B cell (primary cell): ENCODE measurements around the gene PRKACG. TPM values are rescaled to one million over a fixed set of nuclear protein-coding genes. Genes with fewer than 3 reads are reported as not detected.

Source experiments
- ATAC-seq: fragments of 200-7000 bp; cut with Tn5 transposase; one replicate; pipeline ENCODE4 v1.10.0; 2021; ENCODE audit warnings: low read depth, mild to moderate bottlenecking, moderate number of reproducible peaks, moderate library complexity
- CTCF ChIA-PET: fragments of 350-600 bp; sonication (Branson Sonifier 250); formaldehyde crosslinking; loops from one replicate; lab custom pipeline; 2021; ENCODE audit warnings: antibody characterized with exemption, inconsistent platforms; lab: Charles Lee
- POLR2A ChIA-PET: fragments of 350-600 bp; sonication (Branson Sonifier 250); formaldehyde crosslinking; loops from one replicate; lab custom pipeline; 2021; ENCODE audit warnings: antibody characterized with exemption; lab: Charles Lee
- DNase-seq: peaks from one replicate; pipeline ENCODE4 v3.0.0; 2013
- H2AFZ ChIP-seq: 2 replicates; pipeline ENCODE4 v1.6.1; 2012; ENCODE audit warnings: mild to moderate bottlenecking, low read depth, low read length; ENCODE audit not compliant: insufficient read depth, poor library complexity, severe bottlenecking
- H3K27ac ChIP-seq, 2 donors: 1 replicate in 1 of 2; 2 replicates in 1 of 2; pipeline ENCODE4 v1.5.1; 2012 to 2013; ENCODE audit warnings: low read length in 2 of 2, mild to moderate bottlenecking in 2 of 2, moderate library complexity in 1 of 2
- H3K27me3 ChIP-seq, 4 experiments: fragments of 200-600 bp in 1 of 4; sonication (generic) in 1 of 4; replicated peaks in 1 of 4; 1 replicate in 2 of 4; 2 replicates in 2 of 4; pipeline versions ENCODE4 v1.6.1 to v1.7.0; 2013 to 2016; ENCODE audit warnings: low read length in 3 of 4, mild to moderate bottlenecking in 2 of 4, mixed read lengths in 1 of 4, moderate library complexity in 1 of 4; ENCODE audit not compliant: insufficient read depth in 4 of 4, control insufficient read depth in 3 of 4; ENCODE audit errors: control extremely low read depth in 1 of 4
- H3K36me3 ChIP-seq, 2 experiments: replicated peaks in 1 of 2; 1 replicate in 1 of 2; 2 replicates in 1 of 2; pipeline versions ENCODE4 v1.6.1 to v1.7.1; 2013; ENCODE audit warnings: low read length in 1 of 2; ENCODE audit not compliant: insufficient read depth in 2 of 2, control insufficient read depth in 1 of 2; ENCODE audit errors: control extremely low read depth in 1 of 2, extremely low read depth in 1 of 2
- H3K4me1 ChIP-seq, 2 donors: fragments of 200-600 bp in 1 of 2; sonication (generic) in 1 of 2; 1 replicate in 1 of 2; 2 replicates in 1 of 2; pipeline versions ENCODE4 v1.5.1 to v1.6.1; 2013 to 2017; ENCODE audit warnings: low read length in 2 of 2; ENCODE audit not compliant: control insufficient read depth in 2 of 2, insufficient read depth in 2 of 2
- H3K4me2 ChIP-seq: replicated peaks from 2 replicates; pipeline ENCODE3; 2012; ENCODE audit warnings: mild to moderate bottlenecking, low read depth, low read length; ENCODE audit not compliant: poor library complexity, severe bottlenecking
- H3K4me3 ChIP-seq, 5 experiments: fragments of 200-600 bp in 1 of 5; sonication (generic) in 1 of 5; 1 replicate in 3 of 5; 2 replicates in 2 of 5; pipeline versions ENCODE4 v1.5.1 to v1.7.0; 2011 to 2016; ENCODE audit warnings: low read length in 4 of 5, mild to moderate bottlenecking in 4 of 5, low read depth in 2 of 5, control low read depth in 1 of 5, moderate library complexity in 1 of 5; ENCODE audit not compliant: insufficient read depth in 1 of 5; ENCODE audit errors: control extremely low read depth in 1 of 5, extremely low read depth in 1 of 5
- H3K79me2 ChIP-seq: fragments of 200-600 bp; sonication (generic); one replicate; pipeline ENCODE4 v1.6.0; 2016; ENCODE audit warnings: low read length; ENCODE audit not compliant: control insufficient read depth, insufficient read depth
- H3K9ac ChIP-seq: fragments of 200-600 bp; sonication (generic); 2 replicates; pipeline ENCODE4 v1.6.1; 2017; ENCODE audit warnings: mild to moderate bottlenecking, low read length, moderate library complexity
- H3K9me3 ChIP-seq, 3 donors: one replicate each; pipeline versions ENCODE4 v1.6.1 to v1.7.1; 2013; ENCODE audit warnings: low read length in 2 of 3; ENCODE audit not compliant: control insufficient read depth in 2 of 3, insufficient read depth in 1 of 3; ENCODE audit errors: control extremely low read depth in 1 of 3
- H4K20me1 ChIP-seq: 2 replicates; pipeline ENCODE4 v1.6.0; 2012; ENCODE audit warnings: mild to moderate bottlenecking, low read length; ENCODE audit not compliant: insufficient read depth, control insufficient read depth, poor library complexity, severe bottlenecking
- H3K27ac Mint-ChIP-seq: one replicate; pipeline ENCODE4 v1.8.0; 2021; ENCODE audit warnings: mixed read lengths
- H3K27me3 Mint-ChIP-seq: one replicate; pipeline ENCODE4 v1.8.0; 2021; ENCODE audit warnings: mixed read lengths
- H3K4me1 Mint-ChIP-seq: one replicate; pipeline ENCODE4 v1.8.0; 2021; ENCODE audit warnings: mixed read lengths
- H3K4me3 Mint-ChIP-seq: one replicate; pipeline ENCODE4 v1.8.0; 2021; ENCODE audit warnings: mixed read lengths
- H3K9me3 Mint-ChIP-seq: one replicate; pipeline ENCODE4 v1.8.0; 2022; ENCODE audit warnings: mixed read lengths; ENCODE audit not compliant: insufficient read depth
- CTCF ChIP-seq: fragments of 200-600 bp; IDR thresholded peaks from one replicate; pipeline ENCODE4 v1.8.0; 2022; ENCODE audit warnings: antibody characterized with exemption, mild to moderate bottlenecking
- EZH2 ChIP-seq: IDR thresholded peaks from 2 replicates; pipeline ENCODE4 v1.6.1; 2012; ENCODE audit warnings: borderline replicate concordance, low read depth, mild to moderate bottlenecking, moderate library complexity, low read length; ENCODE audit not compliant: insufficient read depth, poor library complexity, severe bottlenecking
- WGBS: methylation state at CpG from one replicate; pipeline ENCODE4 v1.1.5; 2013; ENCODE audit warnings: missing lambda C conversion rate; ENCODE audit not compliant: insufficient coverage; 5-methylcytosine and 5-hydroxymethylcytosine counted together
- intact Hi-C: fragments of 100-400 bp; cut with micrococcal nuclease; formaldehyde crosslinking; loops from one replicate; pipeline ENCODE4 v1.10.0; 2022
- polyA plus RNA-seq: library from polyadenylated mRNA; depleted of rRNA; stranded (reverse); fragments of >200 nt; gene quantifications from 2 replicates; pipeline ENCODE4 v1.2.3, GENCODE V29; 2012
- total RNA-seq, 2 donors: library from RNA; stranded (reverse); fragments of 120-200 nt in 1 of 2; gene quantifications; 1 replicate in 1 of 2; 2 replicates in 1 of 2; pipeline versions ENCODE4 v1.2.3 to v1.2.4, GENCODE V29; 2013 to 2022

PRKACG gene
- total and polyA plus RNA-seq, 2 donors (not counting 1 experiment from before 2014, with no cell fraction given), result not detected

- H3K27me3 Mint-ChIP-seq, result no peaks in the 10 kb centered on the region
- Histone ChIP-seq H3K36me3 (no peaks in the 10 kb centered on the region), H3K27me3 (no peaks in the 10 kb centered on the region), H3K4me1 (peaks cover 8 to 11% of the 10 kb centered on the region in 2 donors), H3K4me3 (no peak overlapping the region), H3K27ac (no peak overlapping the region), H3K9ac (no peak overlapping the region), H3K79me2 (no peaks in the 10 kb centered on the region), H3K4me2 (no peak overlapping the region), H3K9me3 (no peaks in the 10 kb centered on the region), H2AFZ (no peak overlapping the region), H4K20me1 (no peaks in the 10 kb centered on the region)
- no peaks in the 10 kb centered on the region for H3K9me3 Mint-ChIP-seq
- ATAC-seq (no peak), DNase-seq (no peak)
- CTCF ChIA-PET, result interaction anchor here (2.7 kb wide), 1 partner anchor 12 kb away, joined by 13 read pairs; the partner anchor contains the start of gene FXN
- no peak overlapping the region for H3K27ac Mint-ChIP-seq
- H3K4me1 Mint-ChIP-seq, result peaks cover 12% of the 10 kb centered on the region
- POLR2A ChIA-PET, result no interaction called here
- TF ChIP-seq CTCF, result no peak
- TF ChIP-seq EZH2, result no peak
- WGBS, result 67% methylated on average over 1 of the region's 7 CpGs
- intact Hi-C loops, result loop anchor here (10.0 kb wide), 1 partner anchor 339 kb away; no protein-coding TSS in a partner anchor
- H3K4me3 Mint-ChIP-seq, result no peak overlapping the region
Observed at GRCh38 chr9:69023650-69024049, 9.7 kb upstream of the PRKACG start.

GRCh38 chr9:69020301-69021145 lies 6.6 kb upstream of the PRKACG start:
- Mint-ChIP-seq H3K9me3 (no peaks in the 10 kb centered on the region), H3K27ac (no peak overlapping the region), H3K27me3 (no peaks in the 10 kb centered on the region), H3K4me3 (no peak overlapping the region), H3K4me1 (peaks cover 5% of the 10 kb centered on the region)
- Histone ChIP-seq H3K27me3 (no peaks in the 10 kb centered on the region), H3K36me3 (no peaks in the 10 kb centered on the region), H3K9me3 (no peaks in the 10 kb centered on the region), H3K9ac (no peak overlapping the region), H3K79me2 (no peaks in the 10 kb centered on the region), H3K27ac (no peak overlapping the region), H3K4me1 (peaks cover 4 to 6% of the 10 kb centered on the region in 2 donors), H4K20me1 (no peaks in the 10 kb centered on the region), H3K4me3 (no peak overlapping the region), H3K4me2 (no peak overlapping the region), H2AFZ (no peak overlapping the region)
- CTCF ChIA-PET, result interaction anchor here (1.2 kb wide), 1 partner anchor 11 kb away, joined by 6 read pairs; no protein-coding TSS in a partner anchor
- intact Hi-C loops, result loop anchor here (10.0 kb wide), 1 partner anchor 336 kb away; no protein-coding TSS in a partner anchor
- DNase-seq, result no peak
- POLR2A ChIA-PET, result no interaction called here
- ATAC-seq, result no peak
- TF ChIP-seq CTCF (no peak), EZH2 (no peak)
- WGBS, result 95% methylated on average over 6 of the region's 8 CpGs
